Neural crest cell (in vitro differentiated cells): ENCODE results near the gene HPSE. TPM values are rescaled to one million over a fixed set of nuclear protein-coding genes. Genes with fewer than 3 reads are reported as not detected.

Experiments
- DNase-seq: peaks from one replicate; pipeline ENCODE4 v3.0.0; 2021; ENCODE audit warnings: low read depth, mixed read lengths, low spot score
- H3K27ac Mint-ChIP-seq: one replicate; pipeline ENCODE4 v1.8.0; 2021; ENCODE audit warnings: mild to moderate bottlenecking, mixed read lengths; ENCODE audit not compliant: unreplicated experiment
- H3K27me3 Mint-ChIP-seq: 2 replicates; pipeline ENCODE4 v1.8.0; 2021; ENCODE audit warnings: low read depth, mild to moderate bottlenecking, mixed read lengths
- H3K36me3 Mint-ChIP-seq: 2 replicates; pipeline ENCODE4 v1.8.0; 2021; ENCODE audit warnings: low read depth, mild to moderate bottlenecking, mixed read lengths
- H3K4me1 Mint-ChIP-seq: 2 replicates; pipeline ENCODE4 v1.8.0; 2021; ENCODE audit warnings: mixed read lengths
- H3K4me3 Mint-ChIP-seq: one replicate; pipeline ENCODE4 v1.8.0; 2021; ENCODE audit warnings: mild to moderate bottlenecking, mixed read lengths
- H3K9me3 Mint-ChIP-seq: 2 replicates; pipeline ENCODE4 v1.8.0; 2021; ENCODE audit warnings: mixed read lengths
- CTCF ChIP-seq: fragments of 200-600 bp; sonication (generic); conservative IDR thresholded peaks from 2 replicates; pipeline ENCODE4 v1.5.0; 2021; ENCODE audit warnings: antibody characterized with exemption, mild to moderate bottlenecking
- total RNA-seq: library from RNA; stranded (reverse); gene quantifications from 2 replicates; pipeline ENCODE4 v1.2.1, GENCODE V29; 2021

The HPSE gene
- total RNA-seq, 1 donor from 2014 or later: 0.30 TPM

- Mint-ChIP-seq H3K9me3 (no peaks in the 10 kb centered on the region), H3K4me1 (no peaks in the 10 kb centered on the region)
Measured at GRCh38 chr4:83323136-83323535, 11.5 kb downstream of the HPSE start.

GRCh38 chr4:83320548-83320947, 14.1 kb downstream of the HPSE start:
- H3K27me3 Mint-ChIP-seq: peaks cover 15% of the 10 kb centered on the region
- no peak overlapping the region for H3K4me3 Mint-ChIP-seq
- no peak for TF ChIP-seq CTCF
- H3K9me3 Mint-ChIP-seq: no peaks in the 10 kb centered on the region
- DNase-seq: no peak
- H3K27ac Mint-ChIP-seq: no peak overlapping the region
- no peaks in the 10 kb centered on the region for H3K4me1 Mint-ChIP-seq
- H3K36me3 Mint-ChIP-seq: no peaks in the 10 kb centered on the region

More at GRCh38 chr4:83323136-83323535, 11.5 kb downstream of the HPSE start:
- DNase-seq: no peak
- no peak overlapping the region for H3K4me3 Mint-ChIP-seq
- no peak overlapping the region for H3K27ac Mint-ChIP-seq
- H3K36me3 Mint-ChIP-seq: no peaks in the 10 kb centered on the region
- H3K27me3 Mint-ChIP-seq: peaks cover 18% of the 10 kb centered on the region
- no peak for TF ChIP-seq CTCF

GRCh38 chr4:83318666-83319065, 16.0 kb downstream of the HPSE start:
- H3K9me3 Mint-ChIP-seq: no peaks in the 10 kb centered on the region
- no peaks in the 10 kb centered on the region for H3K4me1 Mint-ChIP-seq
- H3K36me3 Mint-ChIP-seq: no peaks in the 10 kb centered on the region
- no peak overlapping the region for H3K4me3 Mint-ChIP-seq
- no peak for DNase-seq
- no peak for TF ChIP-seq CTCF
- no peak overlapping the region for H3K27ac Mint-ChIP-seq
- H3K27me3 Mint-ChIP-seq: peaks cover 14% of the 10 kb centered on the region

GRCh38 chr4:83317671-83318070, 17.0 kb downstream of the HPSE start:
- H3K9me3 Mint-ChIP-seq: no peaks in the 10 kb centered on the region
- no peak for TF ChIP-seq CTCF
- H3K4me1 Mint-ChIP-seq: no peaks in the 10 kb centered on the region
- DNase-seq: no peak
- H3K27me3 Mint-ChIP-seq: peaks cover 4% of the 10 kb centered on the region
- no peaks in the 10 kb centered on the region for H3K36me3 Mint-ChIP-seq
- no peak overlapping the region for H3K27ac Mint-ChIP-seq
- no peak overlapping the region for H3K4me3 Mint-ChIP-seq

GRCh38 chr4:83316459-83317165, 18.0 kb downstream of the HPSE start:
- TF ChIP-seq CTCF: no peak
- DNase-seq: no peak
- Mint-ChIP-seq H3K4me3 (no peak overlapping the region), H3K27me3 (no peaks in the 10 kb centered on the region), H3K9me3 (no peaks in the 10 kb centered on the region), H3K27ac (no peak overlapping the region), H3K4me1 (no peaks in the 10 kb centered on the region), H3K36me3 (no peaks in the 10 kb centered on the region)
